GM21360 (cell line): ENCODE data around the gene CCL24.
"Not testable (repeated sequence)": the region's sequence is repeated elsewhere in the genome, so short reads cannot be mapped to it uniquely, and the experiment has no call there.

Experiments used
- ATAC-seq: cut with Tn5 transposase; IDR thresholded peaks from one replicate; pipeline ENCODE4 v1.9.1; 2021; ENCODE audit warnings: mild to moderate bottlenecking, moderate library complexity; ENCODE audit not compliant: unreplicated experiment

Gene CCL24

DNA sequence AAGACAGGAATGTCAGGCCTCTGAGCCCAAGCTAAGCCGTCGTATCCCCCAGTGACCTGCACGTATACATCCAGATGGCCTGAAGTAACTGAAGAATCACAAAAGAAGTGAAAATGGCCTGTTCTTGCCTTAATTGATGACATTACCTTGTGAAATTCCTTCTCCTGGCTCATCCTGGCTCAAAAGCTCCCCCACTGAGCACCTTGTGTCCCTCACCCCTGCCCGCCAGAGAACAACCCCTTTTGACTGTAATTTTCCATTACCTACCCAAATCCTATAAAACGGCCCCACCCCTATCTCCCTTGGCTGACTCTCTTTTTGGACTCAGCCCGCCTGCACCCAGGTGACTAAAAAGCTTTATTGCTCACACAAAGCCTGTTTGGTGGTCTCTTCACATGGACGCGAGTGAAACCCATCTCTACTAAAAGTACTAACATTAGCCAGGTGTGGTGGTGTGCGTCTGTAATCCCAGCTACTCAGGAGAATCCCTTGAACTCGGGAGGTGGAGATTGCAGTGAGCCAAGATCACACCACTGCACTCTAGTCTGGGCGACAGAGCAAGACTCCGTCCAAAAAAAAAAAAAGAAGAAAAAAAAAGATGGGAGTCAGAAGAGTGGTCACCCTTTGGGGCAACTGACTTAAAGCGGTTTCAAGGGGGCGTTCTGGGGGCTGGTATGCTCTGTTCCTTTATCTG, 25.3 kb downstream of the CCL24 start:
- not testable (repeated sequence) for ATAC-seq

DNA sequence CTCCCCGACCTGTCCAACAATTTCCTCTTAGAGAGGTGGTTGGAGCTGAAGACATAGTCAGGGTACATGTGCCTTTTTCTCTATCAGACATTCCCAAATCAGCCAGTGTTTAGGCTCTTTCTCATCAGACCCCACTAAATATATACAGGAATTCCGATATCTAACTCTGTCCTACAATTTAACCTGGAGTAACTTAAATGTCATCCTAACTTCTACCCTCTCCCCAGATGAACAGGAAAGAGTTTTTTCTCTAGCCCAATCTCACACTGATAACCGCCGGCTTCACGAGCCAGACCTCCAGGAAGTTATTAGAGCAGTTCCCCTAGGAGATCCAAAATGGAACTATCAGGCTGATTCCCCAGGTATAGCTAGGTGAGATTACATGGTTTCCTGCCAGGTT, 30.5 kb downstream of the CCL24 start:
- ATAC-seq = not testable (repeated sequence)

DNA sequence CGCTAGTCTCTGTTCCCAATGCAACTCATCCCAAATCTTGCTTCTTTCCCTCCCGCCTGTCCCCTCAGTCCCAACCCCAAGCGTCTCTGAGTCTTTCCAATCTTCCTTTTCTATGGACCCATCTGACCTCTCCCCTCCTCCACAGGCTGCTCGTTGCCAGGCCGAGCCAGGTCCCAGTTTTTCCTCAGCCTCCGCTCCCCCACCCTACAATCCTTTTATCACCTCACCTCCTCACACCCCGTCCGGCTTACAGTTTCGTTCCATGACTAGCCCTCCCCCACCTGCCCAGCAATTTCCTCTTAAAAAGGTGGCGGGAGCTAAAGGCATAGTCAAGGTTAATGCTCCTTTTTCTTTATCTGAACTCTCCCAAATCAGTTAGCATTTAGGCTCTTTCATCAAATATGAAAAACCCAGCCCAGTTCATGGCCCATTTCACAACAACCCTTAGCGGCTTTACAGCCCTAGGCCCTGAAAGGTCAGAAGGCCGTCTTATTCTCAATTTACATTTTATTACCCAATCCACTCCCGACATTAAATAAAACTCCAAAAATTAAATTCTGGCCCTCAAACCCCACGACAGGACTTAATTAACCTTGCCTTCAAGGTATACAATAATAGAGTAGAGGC, 32.8 kb downstream of the CCL24 start:
- not testable (repeated sequence) for ATAC-seq

- not testable (repeated sequence) for ATAC-seq
These were observed 34.1 kb downstream of the CCL24 start for GRCh38 chr7:75779516-75779915.

- ATAC-seq = not testable (repeated sequence)
These were observed 34.6 kb downstream of the CCL24 start for GRCh38 chr7:75779035-75779434.

DNA sequence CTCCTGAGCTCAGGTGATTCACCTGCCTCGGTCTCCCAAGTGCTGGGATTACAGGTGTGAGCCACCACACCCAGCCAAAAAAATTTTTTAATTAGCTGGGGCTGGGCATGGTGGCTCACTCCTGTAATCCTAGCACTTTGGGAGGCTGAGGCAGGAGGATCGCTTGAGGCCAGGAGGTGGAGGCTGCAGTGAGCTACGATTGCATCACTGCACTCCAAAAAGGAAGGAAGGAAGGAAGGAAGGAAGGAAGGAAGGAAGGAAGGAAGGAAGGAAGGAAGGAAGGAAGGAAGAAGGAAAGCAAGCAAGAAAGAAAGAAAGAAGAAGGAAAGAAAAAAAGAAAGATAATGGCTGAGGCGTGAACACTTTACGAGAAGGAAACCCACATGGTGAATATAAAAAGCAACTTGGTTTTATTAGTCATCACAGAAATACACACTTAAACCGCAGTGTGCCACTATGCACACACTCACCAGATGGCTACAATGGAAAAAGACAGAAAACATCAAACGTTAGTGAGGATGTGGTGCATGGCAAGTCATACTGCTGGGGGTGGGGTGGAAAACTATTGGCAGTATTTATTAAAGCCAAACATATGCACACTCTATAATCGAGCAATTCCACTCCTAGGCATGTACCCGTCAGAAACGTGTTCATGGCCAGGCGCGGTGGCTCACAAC, 37.2 kb downstream of the CCL24 start:
- ATAC-seq = no peak

GRCh38 chr7:75773958-75774357, 39.6 kb downstream of the CCL24 start:
- not testable (repeated sequence) for ATAC-seq

GRCh38 chr7:75772081-75773077, 41.2 kb downstream of the CCL24 start, which contains the start of gene CCL26:
CCL26 (minus strand) TSS chr7:75772211; CDS start chr7:75772176, 35 bp downstream.
- no peak for ATAC-seq

GRCh38 chr7:75771224-75771623, 42.4 kb downstream of the CCL24 start:
- no peak for ATAC-seq

DNA sequence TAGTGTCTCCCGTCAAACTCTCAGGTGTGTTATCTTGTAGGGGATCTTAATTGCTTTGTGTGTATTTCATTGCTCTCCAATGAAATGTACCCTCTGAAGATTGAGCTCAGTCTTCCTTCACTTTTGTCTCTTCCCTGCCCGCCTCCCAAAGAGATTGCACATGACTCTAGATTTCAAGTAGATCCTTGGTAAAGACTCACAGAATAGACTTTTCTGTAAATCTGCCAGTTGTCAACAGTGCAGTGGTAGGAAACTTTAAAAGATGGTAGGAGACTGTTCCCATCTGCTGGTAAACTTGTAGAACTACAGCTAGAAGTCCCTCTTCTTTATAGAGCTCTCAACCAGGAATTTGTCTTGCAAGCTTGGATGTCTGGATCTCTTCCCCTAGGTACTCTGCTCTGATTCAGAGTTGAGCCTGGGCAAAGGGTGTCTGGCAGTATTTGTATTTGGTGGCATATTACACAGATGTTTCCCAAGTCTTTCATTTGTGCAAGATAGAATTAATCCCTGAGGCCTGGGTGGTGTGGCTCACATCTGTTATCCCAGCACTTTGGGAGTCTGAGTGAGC, 51.2 kb downstream of the CCL24 start:
- ATAC-seq = no peak

- ATAC-seq = not testable (repeated sequence)
These were observed 51.8 kb downstream of the CCL24 start for GRCh38 chr7:75761801-75762200.
